ENCODE measurements around the gene SH3PXD2B. TPM values are rescaled to one million over a fixed set of nuclear protein-coding genes. Genes with fewer than 3 reads are reported as not detected.

The SH3PXD2B gene
- total RNA-seq, 1 donor: 46.7 TPM

DNA sequence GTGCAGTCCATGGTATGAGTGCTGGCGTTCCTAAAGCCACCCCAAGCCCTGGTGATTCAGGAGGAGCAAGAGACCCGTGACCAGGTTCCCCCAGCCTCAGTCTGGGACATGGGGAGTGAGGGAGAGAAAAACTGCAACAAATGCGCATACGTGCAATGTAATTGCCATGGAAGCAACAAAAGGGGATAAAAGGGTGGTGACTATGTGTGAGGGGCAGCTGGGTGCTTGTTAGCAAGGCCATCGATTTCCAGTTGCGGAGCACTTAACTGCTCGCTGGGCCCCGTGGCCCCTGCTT, 709 bp upstream of the SH3PXD2B start:
- TF ChIP-seq, protein P1, sequence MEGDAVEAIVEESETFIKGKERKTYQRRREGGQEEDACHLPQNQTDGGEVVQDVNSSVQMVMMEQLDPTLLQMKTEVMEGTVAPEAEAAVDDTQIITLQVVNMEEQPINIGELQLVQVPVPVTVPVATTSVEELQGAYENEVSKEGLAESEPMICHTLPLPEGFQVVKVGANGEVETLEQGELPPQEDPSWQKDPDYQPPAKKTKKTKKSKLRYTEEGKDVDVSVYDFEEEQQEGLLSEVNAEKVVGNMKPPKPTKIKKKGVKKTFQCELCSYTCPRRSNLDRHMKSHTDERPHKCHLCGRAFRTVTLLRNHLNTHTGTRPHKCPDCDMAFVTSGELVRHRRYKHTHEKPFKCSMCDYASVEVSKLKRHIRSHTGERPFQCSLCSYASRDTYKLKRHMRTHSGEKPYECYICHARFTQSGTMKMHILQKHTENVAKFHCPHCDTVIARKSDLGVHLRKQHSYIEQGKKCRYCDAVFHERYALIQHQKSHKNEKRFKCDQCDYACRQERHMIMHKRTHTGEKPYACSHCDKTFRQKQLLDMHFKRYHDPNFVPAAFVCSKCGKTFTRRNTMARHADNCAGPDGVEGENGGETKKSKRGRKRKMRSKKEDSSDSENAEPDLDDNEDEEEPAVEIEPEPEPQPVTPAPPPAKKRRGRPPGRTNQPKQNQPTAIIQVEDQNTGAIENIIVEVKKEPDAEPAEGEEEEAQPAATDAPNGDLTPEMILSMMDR (IDR thresholded peaks at IDR 0.05; ENCODE audit: insufficient read depth, low read length): no peak
- no peak for DNase-seq (ENCODE audit: low read depth)
- H3K4me3 ChIP-seq (ENCODE audit: low read depth, low read length): peak overlapping the region; percentile 63

DNA sequence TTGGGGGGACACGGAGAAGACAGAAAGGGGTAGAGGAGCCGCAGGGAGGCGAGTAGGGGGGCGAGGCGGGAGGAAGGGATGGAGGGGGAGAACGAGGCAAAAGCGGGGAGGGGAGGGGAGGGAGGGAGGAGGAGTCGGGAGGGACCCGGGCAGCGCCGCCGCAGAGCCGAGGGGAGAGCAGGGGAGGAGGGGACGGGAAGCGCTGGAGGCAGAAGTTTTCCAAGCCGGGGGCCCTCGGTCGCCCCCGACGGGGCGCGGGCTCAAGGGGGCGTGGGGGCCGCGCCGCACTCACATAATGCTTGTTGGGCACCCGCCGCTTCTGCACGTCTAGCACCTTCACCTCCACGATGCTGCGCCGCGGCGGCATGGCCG, 353 bp downstream of the SH3PXD2B start:
- TF ChIP-seq, protein P1 (IDR thresholded peaks at IDR 0.05; ENCODE audit: insufficient read depth, low read length): no peak
- DNase-seq (ENCODE audit: low read depth): no peak
- peak overlapping the region; percentile 99 for H3K4me3 ChIP-seq (ENCODE audit: low read depth, low read length)

DNA sequence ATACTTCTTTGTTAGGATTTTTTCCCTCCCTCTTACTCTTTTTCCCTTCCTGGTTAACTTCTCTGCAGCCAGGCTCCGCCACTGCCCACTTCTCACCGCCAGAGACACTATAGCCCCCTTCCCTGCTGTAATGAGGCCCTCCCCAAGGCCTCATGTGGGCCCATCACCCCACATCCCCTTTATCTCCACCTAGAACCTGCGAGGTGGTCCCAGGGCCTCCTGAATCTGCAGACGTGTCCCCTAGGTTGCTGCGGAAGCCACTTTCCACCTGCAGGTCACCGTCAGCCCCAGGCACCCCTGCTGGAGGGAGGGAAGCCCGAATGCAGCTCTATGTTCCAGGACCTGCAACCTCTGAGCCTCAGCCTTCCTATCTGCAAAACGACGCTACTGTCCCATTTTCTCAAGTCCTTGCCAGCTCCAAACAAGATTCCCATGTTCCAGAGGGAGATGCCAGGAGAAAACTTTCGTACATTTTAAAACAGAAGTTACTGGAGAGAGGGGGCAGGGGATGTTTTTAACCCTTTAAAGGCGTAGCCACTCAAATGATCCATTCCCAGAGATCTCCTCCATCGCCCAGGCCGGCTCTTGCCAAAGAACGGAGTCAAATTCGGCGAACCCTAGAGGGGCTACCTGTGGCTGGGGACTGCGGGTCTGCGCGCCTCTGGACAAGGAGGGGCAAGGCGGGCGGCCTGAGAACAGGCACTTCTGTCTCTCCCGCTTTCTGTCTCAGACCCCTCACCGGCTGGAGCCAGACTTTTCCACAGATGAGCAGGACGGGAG, 929 bp downstream of the SH3PXD2B start:
- TF ChIP-seq, protein P1 (IDR thresholded peaks at IDR 0.05; ENCODE audit: insufficient read depth, low read length): peak; percentile 90
- H3K4me3 ChIP-seq (ENCODE audit: low read depth, low read length): peak overlapping the region; percentile 99
- DNase-seq (ENCODE audit: low read depth): no peak

DNA sequence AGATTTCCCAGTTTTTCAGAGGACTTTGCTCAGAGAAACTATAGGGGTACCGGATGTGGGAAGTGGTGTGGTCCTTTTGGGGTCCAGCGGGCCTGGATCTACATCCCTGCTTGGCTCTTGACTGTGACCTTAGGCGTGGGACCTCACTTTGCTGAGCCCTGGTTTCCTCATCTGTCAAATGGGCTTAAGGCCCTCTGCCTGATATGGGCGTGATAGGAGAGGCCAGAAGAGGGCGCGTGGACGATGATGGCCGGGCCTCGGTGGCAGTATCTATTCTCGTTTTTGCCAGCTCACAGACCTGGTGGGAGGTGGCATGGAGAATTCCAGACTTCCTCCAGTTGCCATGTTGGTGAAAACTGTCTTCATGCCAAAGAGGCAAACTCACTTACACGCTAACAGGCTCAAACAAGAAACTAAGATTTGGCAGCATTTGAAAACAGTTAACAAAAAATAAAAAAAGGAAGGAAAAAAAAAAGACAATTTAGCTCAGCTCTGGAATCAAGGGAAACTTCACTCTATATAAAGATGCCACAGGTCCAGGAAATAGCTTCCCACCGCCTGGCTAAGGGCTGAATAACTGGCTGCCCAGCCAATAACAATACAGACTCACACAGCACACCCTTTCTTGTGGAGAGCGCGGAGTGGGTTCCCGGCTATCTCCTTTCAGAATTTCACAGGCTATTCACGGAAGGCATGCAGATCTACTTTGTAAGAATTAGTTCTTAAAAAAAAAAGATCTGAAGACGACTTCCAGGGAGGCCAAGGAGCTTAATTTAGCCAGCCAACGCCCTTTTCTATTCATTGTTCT, 1.7 kb downstream of the SH3PXD2B start:
- peak; percentile 90 for DNase-seq (ENCODE audit: low read depth)
- TF ChIP-seq, protein P1 (IDR thresholded peaks at IDR 0.05; ENCODE audit: insufficient read depth, low read length): no peak
- peak overlapping the region; percentile 99 for H3K4me3 ChIP-seq (ENCODE audit: low read depth, low read length)

DNA sequence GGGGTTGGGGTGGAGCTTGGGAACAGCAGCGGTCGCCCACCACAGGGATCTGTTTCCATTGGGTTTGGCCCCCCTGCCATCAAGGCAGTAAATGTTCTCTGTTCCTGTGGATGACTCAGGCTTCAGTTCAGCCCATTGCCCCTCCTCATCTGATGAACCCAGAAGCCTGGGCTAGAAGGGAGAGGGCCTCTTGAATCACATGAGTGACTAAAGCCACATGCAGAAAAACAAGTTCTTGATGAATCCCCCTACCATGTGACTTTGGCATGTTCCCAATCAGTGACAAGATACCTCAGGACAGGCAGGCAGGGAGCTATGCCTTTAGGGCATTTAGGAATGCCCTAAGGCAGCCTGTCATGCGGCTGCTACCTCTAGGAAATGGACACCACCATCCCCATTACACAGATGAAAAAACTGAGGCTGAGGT, 2.5 kb downstream of the SH3PXD2B start:
- TF ChIP-seq, protein P1 (IDR thresholded peaks at IDR 0.05; ENCODE audit: insufficient read depth, low read length): no peak
- DNase-seq (ENCODE audit: low read depth): peak; percentile 81
- peak overlapping the region; percentile 99 for H3K4me3 ChIP-seq (ENCODE audit: low read depth, low read length)

DNA sequence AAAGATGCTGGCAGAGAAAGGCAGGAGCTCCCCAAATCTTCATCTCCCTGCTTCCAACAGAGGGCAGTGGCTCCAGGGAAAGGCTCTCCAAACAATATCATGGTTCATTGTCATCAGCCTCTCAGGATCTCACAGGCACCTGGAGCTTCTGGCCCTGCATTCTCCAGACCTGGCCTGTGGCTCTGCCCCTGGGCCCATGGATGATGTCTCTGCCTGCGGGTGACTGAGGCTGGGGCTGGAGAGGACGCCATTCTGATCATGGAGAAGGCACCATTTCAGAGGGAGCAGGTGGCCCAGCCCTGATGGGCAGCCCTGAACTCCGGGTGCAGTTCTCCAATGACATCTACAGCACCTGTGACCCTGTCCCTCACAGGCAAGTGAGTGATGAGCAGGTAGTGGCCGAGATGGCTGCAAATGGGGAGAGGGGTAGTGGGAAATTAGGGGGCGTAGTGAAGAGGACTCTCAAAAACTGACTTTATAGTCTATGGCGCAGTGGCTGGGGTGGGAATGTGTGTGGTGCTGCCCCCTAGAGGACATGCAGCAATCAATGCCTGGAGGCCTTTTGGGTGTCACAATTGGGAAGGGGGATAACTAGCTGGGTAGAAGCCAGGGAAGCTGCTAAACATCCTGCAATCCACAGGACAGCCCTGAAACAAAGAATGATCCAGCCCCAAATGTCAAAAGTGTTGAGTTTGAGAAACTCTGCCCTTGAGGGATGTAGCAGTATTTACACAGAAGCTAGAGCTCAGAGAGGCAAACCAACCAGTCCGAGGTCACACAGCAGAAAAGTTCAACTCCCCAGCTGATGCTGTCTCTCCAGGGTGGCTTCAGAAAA, 3.2 kb downstream of the SH3PXD2B start:
- TF ChIP-seq, protein P1 (IDR thresholded peaks at IDR 0.05; ENCODE audit: insufficient read depth, low read length): peak; percentile 79
- peak overlapping the region; percentile 99 for H3K4me3 ChIP-seq (ENCODE audit: low read depth, low read length)
- peak; percentile 70 for DNase-seq (ENCODE audit: low read depth)
